ENCODE measurements around the gene IFT80. TPM values are rescaled to one million over a fixed set of nuclear protein-coding genes. Genes with fewer than 3 reads are reported as not detected.

IFT80 gene
- total and polyA plus RNA-seq, 9 of the 15 experiments (the other 6 are each of a cell fraction or from before 2014, with no cell fraction given) = 6.7 to 21.1 (median 16.4) TPM

GRCh38 chr3:160437083-160437455, 38.0 kb upstream of the IFT80 start (continued):
- peak; percentile 21; the same call in 1 of the 2 replicates for TF ChIP-seq TFAP4 (CRISPR knock-in tag; IDR thresholded peaks at IDR 0.05; ENCODE audit: borderline replicate concordance)
- TF ChIP-seq MAFK (IDR thresholded peaks at IDR 0.05; ENCODE audit: low read length) = no peak
- no peak for TF ChIP-seq RHOXF2B (CRISPR knock-in tag; conservative IDR thresholded peaks at IDR 0.05)
- TF ChIP-seq CEBPB (tag; IDR thresholded peaks at IDR 0.05) = no peak
- TF ChIP-seq RNF219 (CRISPR knock-in tag; IDR thresholded peaks at IDR 0.05) = no peak
- no peak for TF ChIP-seq CBX1 (IDR thresholded peaks at IDR 0.05; ENCODE audit: low read depth)
- TF ChIP-seq PHB2 (IDR thresholded peaks at IDR 0.05; ENCODE audit: low read depth) = no peak
- 0 out of 2 replicates have a peak, but pooled peaks have one; percentile 4 for TF ChIP-seq RBFOX2 (IDR thresholded peaks at IDR 0.05; ENCODE audit: low read depth, low read length)
- TF ChIP-seq NFRKB (IDR thresholded peaks at IDR 0.05; ENCODE audit: low read depth) = no peak
- no peak for TF ChIP-seq MAFF (IDR thresholded peaks at IDR 0.05; ENCODE audit: low read length)
- TF ChIP-seq POLR2A (conservative IDR thresholded peaks at IDR 0.05) = peak; percentile 6; the same call in 1 of the 2 replicates

Measured in K562 (cell line).